GM06990 (cell line): Measurements from ENCODE around the gene BCL2A1.
"Not testable (repeated sequence)": the region's sequence is repeated elsewhere in the genome, so short reads cannot be mapped to it uniquely, and the experiment has no call there.

Source experiments
- DNase-seq: peaks from one replicate; pipeline ENCODE4 v3.0.0-alpha.2; 2011; ENCODE audit not compliant: insufficient read length; ENCODE audit errors: extremely low read depth
- H3K27me3 ChIP-seq: replicated peaks from 2 replicates; pipeline ENCODE4 v1.6.0; 2011; ENCODE audit warnings: low read length; ENCODE audit not compliant: control insufficient read depth, insufficient read depth
- H3K36me3 ChIP-seq: 2 replicates; pipeline ENCODE4 v1.5.1; 2011; ENCODE audit warnings: low read length; ENCODE audit not compliant: control insufficient read depth, insufficient read depth
- H3K4me3 ChIP-seq: replicated peaks from 2 replicates; pipeline ENCODE4 v1.5.1; 2011; ENCODE audit warnings: low read depth, mild to moderate bottlenecking, control low read depth, low read length
- CTCF ChIP-seq: IDR thresholded peaks from 2 replicates; pipeline ENCODE4 v1.5.1; 2011; ENCODE audit warnings: low read length, control low read depth, mild to moderate bottlenecking, inconsistent platforms; ENCODE audit not compliant: insufficient read depth, poor library complexity, severe bottlenecking

Gene BCL2A1

DNA sequence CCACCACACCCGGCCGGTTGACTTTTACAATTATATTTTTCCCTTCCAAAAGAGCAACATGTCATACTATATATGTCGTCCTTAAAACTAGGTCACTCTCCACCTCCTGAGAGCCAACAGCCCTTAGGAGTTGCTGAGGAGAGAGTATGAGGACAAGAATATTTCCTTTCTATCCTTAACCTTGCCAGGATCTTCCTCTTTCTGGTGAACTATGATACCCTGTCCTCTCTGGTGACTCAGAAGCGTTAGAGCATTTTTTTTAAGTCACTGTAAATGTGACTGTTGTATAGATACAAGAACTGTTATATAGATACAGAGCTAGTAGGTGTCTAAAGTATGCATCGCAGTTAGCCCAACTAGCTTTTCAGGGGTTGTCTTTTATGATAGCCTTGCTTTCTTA, 40.5 kb downstream of the BCL2A1 start:
- H3K4me3 ChIP-seq, result no peak overlapping the region
- no peaks in the 10 kb centered on the region for H3K27me3 ChIP-seq
- H3K36me3 ChIP-seq, result no peaks in the 10 kb centered on the region
- no peak for TF ChIP-seq CTCF
- DNase-seq, result no peak

DNA sequence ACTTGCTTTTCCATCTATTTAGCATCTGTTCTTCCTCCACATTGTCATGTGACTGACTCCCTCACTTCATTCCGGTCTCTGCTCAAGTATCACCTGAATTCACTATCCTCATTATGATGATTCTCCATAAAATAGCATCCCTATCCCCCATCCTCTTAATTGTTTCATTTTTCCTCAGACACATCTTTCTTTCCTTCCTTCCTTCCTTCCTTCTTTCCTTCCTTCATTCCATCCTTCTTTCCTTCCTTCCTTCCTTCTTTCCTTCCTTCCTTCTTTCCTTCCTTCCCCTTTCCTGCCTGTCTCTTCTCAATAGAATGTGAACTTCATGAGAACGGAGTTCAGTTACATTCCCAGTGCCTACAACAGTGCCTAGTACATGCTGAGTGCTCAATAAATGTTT, 41.6 kb downstream of the BCL2A1 start:
- Histone ChIP-seq H3K4me3 (no peak overlapping the region), H3K36me3 (no peaks in the 10 kb centered on the region), H3K27me3 (no peaks in the 10 kb centered on the region)
- no peak for DNase-seq
- no peak for TF ChIP-seq CTCF

DNA sequence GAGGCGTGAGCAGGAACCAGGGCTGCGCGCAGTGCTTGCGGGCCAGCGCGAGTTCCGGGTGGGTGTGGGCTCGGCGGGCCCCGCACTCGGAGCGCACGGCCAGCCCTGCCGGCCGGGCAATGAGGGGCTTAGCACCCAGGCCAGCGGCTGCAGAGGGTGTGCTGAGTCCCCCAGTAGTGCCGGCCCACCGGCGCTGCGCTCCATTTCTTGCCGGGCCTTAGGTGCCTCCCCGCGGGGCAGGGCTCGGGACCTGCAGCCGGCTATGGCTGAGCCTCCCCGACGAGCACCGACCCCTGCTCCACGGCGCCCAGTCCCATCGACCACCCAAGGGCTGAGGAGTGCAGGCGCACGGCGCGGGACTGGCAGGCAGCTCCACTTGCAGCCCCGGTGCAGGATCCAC, 44.9 kb downstream of the BCL2A1 start:
- not testable (repeated sequence) for H3K27me3 ChIP-seq, DNase-seq, H3K4me3 ChIP-seq, H3K36me3 ChIP-seq

DNA sequence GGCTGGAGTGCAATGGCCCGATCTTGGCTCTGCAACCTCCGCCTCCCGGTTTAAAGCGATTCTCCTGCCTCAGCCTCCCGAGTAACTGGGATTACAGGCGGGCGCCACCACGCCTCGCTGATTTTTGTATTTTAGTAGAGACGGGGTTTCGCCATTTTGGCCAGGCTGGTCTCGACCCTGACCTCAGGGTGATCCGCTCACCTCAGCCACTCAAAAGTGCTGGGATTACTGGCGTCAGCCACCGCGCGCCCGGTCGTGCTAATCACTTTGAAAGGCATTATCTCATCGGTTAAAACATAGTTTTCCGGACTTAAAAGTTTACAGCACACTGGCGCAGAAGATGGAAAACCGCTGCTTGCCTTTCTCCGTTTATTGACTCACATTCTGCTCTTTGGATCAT, 46.6 kb downstream of the BCL2A1 start:
- DNase-seq, result no peak
- peak overlapping the region; percentile 75 for H3K4me3 ChIP-seq
- H3K36me3 ChIP-seq, result peaks cover 2% of the 10 kb centered on the region
- TF ChIP-seq CTCF, result no peak
- H3K27me3 ChIP-seq, result no peaks in the 10 kb centered on the region

DNA sequence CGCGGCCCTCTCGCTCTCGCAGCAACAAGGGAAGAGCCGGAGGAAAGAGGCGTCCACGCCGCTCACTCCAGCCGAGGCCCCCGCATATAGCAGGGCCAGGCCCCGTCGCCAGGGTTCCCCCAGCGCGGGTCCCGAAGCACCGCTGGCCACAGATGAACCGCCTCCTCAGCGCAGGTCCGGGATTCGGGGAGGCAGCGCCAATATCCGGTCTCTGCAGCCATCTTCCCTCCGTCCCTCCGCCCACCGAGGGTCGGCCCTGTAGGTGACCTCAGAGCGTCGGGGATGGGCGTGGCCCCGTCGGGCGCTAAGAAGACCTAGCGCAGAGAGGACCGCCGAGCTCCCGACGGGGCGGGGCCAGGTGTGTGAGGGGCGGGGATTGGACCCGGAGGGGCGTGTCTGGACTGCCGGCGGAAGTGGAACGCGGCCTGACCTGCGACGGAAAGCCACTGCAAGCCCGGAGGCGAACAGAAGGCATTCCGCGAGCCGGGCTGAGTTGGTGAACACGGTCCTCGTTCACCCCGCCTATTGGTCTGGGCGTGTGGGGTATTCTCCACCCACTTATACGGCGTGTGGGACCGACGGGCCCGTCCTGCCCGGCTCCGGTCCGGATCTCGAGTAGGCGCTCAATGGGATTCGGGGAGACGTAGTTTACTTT, 47.4 kb downstream of the BCL2A1 start:
- H3K4me3 ChIP-seq, result peak overlapping the region; percentile 99
- peak; percentile 100 for DNase-seq
- peaks cover 6% of the 10 kb centered on the region for H3K36me3 ChIP-seq
- no peak for TF ChIP-seq CTCF
- no peaks in the 10 kb centered on the region for H3K27me3 ChIP-seq

DNA sequence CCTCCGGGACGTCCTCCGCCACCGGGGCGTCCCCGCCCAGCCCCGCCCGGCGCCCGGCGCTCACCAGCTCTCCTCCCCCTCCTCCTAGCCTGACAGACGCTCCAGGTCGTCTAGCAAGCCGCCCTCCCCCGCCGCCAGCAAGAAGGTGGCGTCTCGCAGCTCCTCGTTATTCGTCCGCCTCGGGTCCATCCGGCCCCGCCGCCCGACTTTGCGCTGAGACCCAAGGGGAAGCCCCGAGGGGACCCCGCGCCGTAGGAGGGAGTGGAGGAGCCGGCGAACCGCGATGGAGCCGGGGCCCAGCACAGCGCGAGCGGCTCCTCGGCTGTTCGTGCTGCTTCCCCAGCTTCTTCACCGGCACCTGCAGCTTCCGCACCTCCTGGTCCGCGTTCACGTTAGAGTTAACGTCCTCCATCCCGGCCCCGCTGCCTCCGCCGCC, 47.9 kb downstream of the BCL2A1 start:
- H3K27me3 ChIP-seq, result no peaks in the 10 kb centered on the region
- H3K4me3 ChIP-seq, result peak overlapping the region; percentile 99
- peak; percentile 85 for DNase-seq
- TF ChIP-seq CTCF, result no peak
- peaks cover 6% of the 10 kb centered on the region for H3K36me3 ChIP-seq
